Ecto neural progenitor cell (in vitro differentiated cells): ENCODE measurements around the gene ACSS3.
"Not testable (repeated sequence)": the region's sequence is repeated elsewhere in the genome, so short reads cannot be mapped to it uniquely, and the experiment has no call there.

ENCODE experiments used
- DNase-seq: peaks from one replicate; pipeline ENCODE4 v3.0.0-alpha.2; 2018; ENCODE audit warnings: low spot score

The ACSS3 gene

DNA sequence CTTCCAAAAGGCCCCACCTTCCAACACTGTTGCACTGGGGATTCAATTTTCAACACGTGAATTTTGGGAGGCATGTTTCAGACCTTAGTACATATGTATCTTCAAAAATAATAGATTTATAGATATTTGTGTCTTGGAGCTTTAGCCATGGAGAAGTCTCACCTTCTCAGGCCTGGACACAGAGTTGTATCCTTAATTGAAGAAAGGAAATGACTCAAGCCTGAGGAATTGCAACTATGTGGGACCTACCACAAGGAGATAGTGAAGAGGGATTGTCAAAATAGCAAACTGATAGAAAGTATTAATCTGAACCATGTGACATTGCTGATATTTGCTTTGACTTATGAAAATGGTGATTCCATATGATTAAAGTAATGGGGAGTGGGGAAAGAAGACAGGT, 89.8 kb downstream of the ACSS3 start:
- DNase-seq: no peak

DNA sequence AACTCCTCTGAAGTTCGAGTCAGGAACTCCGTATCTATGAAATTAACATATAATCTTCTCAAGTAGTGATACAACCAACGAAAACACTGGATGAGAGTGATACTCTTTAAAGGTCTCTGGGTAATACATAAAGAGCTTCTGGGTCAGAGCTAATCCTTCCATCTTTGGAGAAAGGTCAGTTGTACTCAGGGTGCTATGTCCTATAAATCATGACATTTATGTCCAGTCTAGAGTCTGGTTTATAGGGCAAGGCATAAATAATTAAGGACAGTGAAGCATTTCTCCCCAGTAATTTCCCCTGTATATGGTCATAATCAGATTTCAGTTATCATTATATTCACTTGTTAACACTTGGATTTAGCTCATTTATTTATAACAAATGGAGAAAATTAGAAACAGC, 90.6 kb downstream of the ACSS3 start:
- no peak for DNase-seq

DNA sequence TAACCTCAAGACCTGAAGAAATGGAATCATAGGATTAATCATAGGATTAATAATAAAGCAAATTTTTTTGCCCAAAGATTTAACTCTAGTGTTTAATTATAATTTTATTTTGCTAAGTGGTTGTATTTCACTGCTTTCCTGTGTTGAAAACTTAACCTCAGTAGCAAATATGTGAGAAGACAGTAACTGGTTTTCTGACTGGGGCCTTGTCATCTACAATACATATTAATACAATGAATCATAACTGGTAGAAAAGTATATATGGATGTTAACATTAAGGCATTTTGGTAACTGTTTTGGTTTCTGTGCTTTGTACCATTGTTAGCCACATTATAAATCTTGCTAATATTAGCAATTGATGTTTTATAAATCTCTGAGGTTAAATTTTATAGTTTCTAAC, 92.2 kb downstream of the ACSS3 start:
- DNase-seq: no peak

DNA sequence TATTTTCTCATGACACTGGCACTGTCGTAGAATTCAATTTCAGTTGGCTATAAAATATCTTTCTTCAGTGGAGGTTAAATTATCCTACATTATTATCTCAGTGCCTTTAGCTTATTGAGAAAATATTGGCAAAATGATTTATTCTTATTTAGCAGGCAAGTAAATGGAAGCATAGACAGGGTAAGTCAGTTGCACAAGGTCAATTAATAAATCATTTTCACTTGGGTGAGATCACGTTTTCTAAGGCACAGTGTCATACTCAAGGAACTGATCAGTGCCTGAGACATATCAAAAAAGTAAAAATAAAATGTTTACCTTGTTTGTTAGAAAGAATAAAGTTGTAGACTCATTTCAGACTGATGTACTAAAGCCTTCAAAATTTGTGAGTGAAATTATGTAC, 95.0 kb downstream of the ACSS3 start:
- no peak for DNase-seq

DNA sequence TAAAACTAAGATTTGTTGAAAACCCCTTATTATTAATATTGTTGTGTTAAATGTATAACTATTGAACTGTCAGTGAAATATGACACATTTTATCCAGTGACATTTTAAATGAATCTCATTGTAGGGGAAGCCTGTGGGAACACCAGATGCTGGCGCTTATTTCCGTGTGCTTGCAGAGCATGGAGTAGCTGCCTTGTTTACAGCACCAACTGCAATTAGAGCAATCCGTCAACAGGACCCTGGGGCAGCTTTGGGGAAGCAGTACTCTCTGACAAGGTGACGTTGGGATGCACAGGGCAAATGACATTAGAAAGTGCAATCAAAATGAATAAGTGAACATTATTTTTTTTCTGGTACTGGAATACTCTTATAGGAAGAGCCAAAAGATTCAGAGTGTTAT, 96.8 kb downstream of the ACSS3 start:
- no peak for DNase-seq

DNA sequence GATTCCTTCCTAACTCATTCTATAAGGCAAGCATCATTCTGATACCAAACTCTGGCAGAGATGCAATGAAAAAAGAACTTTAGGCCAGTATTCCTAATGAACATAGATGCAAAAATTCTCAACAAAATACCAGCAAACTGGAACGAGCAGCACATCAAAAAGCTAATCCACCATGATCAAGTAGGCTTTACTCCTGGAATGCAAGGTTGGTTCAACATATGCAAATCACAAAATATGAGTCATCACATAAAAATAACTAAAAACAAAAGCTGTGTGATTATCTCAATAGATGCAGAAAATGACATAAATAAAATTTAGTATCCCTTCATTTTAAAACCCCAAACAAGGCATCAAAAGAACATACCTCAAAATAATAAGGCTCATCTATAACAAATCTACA, 98.9 kb downstream of the ACSS3 start:
- no peak for DNase-seq

DNA sequence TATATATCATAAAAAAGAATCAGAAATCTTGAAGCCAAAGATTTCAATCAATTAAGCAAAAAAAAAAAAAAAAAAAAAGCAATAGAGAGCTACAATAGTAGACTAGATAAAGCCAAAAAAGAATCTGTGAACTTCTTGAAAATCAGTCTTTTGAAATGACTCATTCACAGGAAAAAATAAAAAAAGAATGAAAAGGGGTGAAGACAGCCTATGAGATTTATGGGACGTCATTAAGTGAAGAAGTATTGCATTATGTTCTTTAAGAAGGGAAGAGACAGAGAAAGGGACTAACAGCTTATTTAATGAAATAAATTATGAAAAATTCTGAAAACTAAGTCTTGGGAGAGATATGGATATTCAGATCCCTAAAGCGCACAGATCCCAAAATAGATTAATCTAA, 103.8 kb downstream of the ACSS3 start:
- DNase-seq: no peak

DNA sequence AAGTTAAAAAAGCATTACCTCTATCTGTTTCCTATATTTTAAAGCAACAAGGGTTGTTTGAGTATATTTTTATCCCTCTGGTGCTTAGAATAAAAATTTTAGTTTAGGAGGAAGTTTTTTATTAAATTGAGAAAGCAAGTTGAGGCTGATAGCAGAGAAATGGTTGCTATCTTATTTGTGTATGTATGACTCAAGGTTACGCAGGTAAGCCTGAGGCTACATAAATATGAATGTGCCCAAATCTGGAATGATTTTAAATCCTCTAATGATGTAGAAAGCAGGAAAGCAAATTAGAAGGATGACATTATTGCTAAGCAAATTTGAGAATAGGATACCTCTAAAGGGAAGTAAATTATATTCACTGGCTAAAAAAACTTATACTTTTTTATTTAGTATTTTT, 109.8 kb downstream of the ACSS3 start:
- no peak for DNase-seq

DNA sequence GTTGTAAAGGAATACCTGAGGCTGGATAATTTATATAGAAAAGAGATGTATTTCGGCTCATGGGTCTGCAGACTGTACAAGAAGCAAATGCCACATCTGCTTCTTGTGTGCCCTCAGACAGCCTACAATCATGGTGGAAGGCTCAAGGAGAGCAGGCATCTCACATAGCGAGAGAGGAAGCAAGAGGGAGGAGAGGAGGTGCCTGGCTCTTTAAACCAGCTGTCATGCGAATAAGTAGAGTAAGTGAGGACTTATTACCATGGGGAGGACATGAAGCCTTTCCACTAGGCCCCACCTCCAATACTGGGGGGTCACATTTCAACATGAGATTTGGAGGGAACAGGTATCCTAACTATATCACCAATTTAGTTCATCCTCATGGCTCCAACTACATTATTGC, 118.7 kb downstream of the ACSS3 start:
- DNase-seq: no peak

DNA sequence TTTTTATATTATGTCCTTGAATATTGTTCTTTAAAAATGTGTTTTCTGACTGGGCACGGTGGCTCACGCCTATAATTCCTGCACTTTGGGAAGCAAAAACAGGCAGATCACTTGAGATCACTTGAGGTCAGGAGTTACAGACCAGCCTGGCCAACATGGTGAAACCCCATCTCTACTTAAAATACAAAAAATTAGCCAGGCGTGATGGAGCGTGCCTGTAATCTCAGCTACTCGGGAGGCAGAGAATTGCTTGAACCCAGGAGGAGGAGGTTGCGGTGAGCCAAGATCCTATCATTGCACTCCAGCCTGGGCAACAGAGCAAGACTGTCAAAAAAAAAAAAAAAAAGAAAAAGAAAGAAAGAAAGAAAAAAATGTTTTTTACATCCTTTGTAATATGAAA, 122.7 kb downstream of the ACSS3 start:
- not testable (repeated sequence) for DNase-seq

DNA sequence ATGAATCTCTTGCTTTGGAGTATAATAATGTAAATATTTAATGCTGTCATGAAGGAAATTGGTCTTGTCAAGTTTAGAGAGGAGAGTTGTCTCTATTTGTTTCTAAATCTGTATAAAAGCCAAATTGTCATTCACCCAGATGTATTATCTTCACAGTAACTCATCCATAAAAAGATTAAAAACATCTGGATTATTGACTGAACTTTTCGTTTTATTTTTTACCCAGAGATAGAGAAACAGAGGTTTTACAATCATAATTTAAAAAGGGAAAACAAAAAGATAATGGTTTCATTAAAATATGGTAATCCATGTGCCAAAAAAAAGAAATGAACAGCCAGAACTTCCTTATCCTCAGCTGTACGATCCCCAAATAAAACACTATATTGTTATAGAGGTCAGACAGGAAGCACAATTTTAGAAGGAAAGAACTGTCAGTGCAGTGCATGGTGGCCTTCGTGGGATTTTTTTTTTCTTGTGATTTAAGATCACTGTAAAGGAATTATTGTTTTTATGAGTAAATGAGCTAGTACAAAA, 125.9 kb downstream of the ACSS3 start:
- no peak for DNase-seq

DNA sequence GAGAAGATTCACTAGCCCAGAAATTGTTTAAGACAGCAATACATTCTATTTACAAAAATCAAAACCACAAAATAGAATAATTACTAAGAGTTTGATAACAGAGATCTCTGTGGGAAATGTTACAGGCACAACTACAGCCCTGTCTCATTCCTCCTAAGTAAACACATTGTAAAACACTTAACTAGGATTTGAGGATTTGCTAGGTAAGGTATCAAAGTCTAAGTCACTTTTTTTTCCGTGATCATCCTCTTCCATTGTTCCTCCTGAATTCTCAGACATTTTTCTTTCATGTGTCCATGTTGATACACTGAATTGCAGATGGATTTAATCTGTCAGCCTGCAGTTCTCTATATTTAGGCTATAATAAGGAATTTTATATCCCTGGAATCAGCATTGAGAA, 127.5 kb downstream of the ACSS3 start:
- no peak for DNase-seq

DNA sequence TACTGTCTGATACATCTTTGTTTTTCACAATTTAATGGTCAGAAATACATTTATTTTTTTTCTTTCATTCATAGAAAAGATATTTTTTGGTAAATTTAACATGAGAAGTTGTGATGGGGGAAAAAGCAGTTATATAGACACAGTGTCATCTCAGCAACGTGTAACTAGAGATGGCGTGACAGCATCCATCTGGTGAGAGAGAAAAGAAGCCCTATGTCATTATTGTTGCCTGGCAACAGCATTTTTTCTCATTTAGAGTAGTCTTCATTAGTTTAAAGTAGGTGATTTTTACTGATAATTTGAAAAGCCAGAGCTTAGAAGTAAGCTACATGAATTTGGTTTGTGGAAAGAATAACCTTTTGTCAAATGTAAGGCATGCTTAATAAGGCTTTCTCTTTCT, 128.6 kb downstream of the ACSS3 start:
- DNase-seq: no peak

DNA sequence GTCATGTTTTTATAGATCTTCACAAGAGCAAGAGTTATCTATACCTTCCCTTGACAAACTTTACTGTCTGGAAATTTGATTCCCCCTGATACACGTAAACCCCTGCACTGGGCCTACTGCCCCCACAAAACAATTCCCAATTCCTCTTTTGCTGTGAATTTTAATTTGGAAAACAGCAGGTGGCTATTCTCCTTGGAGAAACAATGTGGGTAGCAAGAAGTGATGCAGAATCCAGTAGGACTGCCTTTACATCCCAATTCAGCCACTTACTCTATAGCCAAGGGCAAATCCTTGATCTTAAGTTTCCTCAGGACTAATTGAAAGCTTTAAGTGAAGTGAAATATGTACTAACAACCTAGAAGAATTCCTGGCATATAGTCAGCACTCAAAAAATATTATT, 129.3 kb downstream of the ACSS3 start:
- no peak for DNase-seq

DNA sequence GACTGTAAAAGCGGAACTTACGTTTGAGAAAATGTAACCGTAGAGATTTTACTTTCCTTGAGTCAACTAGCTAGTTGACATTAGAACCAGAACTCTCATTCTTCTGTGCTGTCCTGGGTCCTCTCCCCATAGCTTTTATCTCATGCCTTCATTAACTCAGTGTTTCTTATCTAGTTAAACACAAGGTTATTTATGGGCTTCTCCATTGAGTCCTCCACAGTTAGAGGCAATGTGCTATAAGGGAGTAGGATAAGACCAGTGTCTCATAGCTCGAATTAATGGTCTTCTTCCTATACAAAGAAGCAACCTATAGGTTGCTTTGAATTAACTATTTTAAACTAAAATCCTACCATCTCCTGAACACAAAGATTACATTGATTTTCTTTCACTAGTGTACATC, 129.8 kb downstream of the ACSS3 start:
- DNase-seq: no peak

DNA sequence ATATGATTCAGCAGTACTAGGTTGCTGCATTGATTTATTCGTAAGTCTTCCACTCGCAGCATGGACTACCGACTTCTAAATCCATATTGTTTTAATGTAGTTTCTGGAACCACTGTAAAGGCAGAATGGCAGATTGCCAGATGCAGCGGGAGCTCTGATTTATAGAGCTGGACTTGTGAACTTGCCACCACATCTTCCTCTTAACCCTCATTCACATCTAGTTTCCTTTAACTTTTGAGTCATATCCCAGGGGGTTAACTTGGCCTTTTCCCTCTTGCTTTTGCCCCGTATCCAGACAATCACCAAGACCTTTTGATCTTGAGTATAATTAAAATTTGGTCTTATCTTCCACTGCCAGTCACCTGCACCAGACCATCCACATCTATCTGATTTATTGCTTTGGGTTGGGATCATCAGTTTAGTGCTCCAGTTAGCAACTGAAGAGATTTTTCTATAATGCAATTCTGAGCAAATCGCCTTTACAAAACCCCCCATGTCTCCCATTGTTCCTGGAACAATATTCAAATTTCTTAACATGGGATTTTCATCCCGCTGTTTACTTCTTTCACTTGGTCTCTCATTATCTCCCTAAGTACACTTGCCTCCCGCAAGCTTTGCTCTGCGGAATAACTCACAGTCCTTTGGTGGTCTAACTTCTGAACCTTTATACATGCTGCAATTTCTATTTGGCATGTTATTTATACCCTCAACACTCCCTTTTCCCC, 130.5 kb downstream of the ACSS3 start:
- no peak for DNase-seq

DNA sequence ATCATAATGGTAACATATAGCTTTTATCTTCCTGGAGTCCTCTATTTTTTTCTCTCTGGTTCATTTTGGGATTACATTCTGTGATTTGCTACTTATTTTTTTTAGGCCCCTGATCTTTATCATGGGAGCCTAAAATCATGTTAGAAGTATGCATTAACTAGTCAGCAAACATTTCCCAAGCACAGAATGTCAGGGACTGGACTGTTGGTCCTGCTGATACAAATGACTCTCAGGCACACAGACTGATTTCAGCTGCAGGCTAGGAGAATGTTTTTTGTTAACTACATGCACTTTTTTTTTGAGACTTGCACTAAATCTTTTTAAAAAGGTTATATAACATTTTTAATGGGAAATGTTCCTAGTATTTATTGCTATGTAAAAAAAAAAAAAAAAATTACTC, 131.1 kb downstream of the ACSS3 start:
- no peak for DNase-seq

DNA sequence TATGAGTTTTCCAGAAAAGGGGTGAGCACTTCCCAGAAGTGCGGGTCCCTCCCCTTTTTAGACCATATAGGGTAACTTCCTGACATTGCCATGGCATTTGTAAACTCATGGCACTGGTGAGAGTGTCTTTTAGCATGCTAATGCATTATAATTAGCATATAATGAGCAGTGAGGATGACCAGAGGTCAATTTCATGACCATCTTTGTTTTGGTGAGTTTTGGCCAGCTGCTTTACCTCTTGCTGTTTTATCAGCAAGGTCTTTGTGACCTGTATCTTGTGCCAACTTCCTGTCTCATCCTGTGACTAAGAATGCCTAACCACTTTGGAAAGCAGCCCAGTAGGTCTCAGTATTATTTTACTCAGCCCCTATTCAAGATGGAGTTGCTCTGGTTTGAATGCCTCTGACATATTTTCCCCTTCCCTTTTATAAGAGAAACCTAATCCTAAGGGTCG, 131.9 kb downstream of the ACSS3 start:
- DNase-seq: not testable (repeated sequence)

DNA sequence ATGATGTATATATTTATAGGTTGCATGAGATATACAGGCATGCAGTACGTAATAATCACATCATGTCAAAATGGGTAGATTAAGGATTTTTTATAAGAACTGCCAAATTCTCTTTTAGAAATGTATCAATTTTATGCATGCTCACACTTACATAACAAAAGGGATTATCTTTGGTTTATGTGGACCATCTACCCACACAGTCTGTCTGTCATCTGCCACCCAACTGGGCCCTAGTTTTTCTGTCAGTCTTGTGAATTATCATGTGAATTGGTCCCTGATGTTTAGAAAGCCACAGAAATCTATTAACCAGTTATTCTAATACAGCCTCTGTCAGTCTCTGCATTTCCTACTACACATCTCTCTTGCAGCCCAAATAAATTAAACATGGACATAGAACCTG, 133.4 kb downstream of the ACSS3 start:
- no peak for DNase-seq

DNA sequence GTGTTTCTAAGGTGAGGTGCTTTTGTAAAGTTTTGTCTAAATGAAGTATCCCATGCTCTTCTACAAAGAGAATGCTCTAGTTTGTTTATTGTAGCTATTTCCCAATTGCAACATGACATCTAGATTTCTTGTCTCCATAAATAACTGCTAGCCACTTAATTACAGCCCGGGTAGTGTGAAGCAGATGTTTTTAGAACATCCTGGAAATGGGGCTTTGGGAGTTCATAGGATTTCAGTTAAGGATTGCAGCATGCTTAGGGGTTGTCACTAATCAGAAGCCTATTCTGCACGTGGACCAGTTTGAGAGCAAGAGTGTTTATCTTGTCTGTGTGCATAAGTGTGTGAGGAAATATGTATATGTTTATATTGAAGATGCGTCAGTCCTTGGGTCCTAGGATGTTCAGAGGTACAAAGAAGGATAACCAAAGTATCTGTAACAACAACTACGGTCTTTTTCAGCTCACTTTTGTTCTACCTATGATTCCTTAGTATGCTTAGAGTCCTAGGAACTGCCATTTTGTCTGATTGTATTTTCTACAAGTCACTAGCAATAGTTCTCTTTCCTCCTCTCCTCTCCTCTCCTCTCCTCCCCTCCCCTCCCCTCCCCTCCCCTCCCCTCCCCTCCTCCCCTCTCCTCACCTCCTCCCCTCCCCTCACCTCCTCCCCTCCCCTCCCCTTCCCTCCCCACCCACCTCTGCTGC, 135.3 kb downstream of the ACSS3 start:
- DNase-seq: no peak

DNA sequence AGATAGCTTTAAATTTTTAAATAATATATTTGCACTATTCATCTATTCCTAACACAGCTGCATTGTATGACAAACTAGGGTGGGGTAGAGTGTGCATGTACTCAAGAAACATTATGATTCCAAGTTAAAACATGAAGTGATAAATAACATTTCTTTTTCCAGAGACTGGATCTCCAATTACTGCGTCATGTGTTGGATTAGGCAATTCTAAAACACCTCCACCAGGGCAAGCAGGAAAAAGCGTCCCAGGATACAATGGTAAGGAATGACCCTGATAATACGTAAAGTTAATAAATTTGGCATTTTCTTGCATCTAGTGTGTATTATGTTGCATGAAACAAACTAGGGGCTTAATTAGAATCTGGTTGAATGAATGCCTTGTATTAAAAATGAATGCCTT, 138.9 kb downstream of the ACSS3 start:
- DNase-seq: no peak

DNA sequence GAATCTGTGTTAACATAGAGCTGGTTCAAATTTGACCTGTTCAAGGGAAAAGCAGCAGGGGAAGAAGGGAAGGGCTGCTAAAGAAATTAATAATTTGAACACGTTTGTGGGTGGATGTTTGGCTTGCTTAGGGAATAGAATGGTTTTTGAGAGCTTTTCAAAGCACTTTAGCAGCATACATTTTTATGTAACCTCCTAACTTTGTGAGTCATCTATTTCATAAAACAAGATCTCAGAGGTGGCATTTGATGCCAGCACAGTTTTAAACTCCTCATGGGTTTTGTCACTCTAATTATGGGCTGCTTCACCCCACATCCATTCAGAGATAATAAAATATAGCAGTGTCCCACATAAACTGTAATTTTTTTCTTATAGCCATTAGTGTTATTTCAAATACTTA, 143.8 kb downstream of the ACSS3 start:
- no peak for DNase-seq

DNA sequence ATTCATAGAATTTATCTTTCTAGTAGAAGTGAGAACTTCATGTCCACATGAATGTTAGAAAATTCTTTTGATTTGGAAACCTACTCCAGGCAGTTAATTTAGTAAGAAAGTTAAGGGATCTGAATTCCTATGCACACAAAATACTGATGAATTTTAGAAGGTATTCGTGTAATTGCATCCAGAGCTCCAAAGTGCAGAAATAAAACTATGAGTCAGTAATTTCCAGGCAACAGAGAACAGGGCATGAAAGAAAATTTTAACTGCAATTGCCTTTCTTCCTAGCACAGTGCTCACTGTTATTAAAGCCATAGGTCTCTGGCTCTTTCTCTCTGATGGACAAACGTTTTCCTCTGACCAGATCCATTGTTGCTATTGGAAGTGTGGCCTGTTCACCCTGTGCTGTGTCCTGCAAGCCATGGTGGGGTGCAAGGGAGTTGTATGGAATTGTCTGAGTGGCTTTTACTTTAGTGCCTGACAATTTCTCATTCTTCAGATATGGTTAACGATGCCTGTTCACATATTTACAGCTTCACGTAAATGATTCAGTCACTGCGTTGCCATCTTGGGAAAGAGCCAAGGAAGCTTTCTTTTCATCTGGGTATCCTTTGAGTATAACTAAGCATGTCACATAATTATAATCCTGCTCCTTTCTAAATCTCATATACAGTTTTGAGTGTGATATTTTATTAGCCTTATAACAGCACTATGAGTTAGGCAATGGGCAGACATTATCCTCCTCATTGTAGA, 145.1 kb downstream of the ACSS3 start:
- DNase-seq: no peak
